NCI-H1105 treated with DMSO at 0.1 percent for 48 hours (cell line): ENCODE results near the gene P2RY11.

ENCODE experiments used
- DNase-seq: peaks from one replicate; lab custom pipeline; 2025; lab: John Stamatoyannopoulos, UW

The P2RY11 gene

GRCh38 chr19:10113964-10114650 is 2.6 kb downstream of the P2RY11 start:
- DNase-seq = no peak

DNA sequence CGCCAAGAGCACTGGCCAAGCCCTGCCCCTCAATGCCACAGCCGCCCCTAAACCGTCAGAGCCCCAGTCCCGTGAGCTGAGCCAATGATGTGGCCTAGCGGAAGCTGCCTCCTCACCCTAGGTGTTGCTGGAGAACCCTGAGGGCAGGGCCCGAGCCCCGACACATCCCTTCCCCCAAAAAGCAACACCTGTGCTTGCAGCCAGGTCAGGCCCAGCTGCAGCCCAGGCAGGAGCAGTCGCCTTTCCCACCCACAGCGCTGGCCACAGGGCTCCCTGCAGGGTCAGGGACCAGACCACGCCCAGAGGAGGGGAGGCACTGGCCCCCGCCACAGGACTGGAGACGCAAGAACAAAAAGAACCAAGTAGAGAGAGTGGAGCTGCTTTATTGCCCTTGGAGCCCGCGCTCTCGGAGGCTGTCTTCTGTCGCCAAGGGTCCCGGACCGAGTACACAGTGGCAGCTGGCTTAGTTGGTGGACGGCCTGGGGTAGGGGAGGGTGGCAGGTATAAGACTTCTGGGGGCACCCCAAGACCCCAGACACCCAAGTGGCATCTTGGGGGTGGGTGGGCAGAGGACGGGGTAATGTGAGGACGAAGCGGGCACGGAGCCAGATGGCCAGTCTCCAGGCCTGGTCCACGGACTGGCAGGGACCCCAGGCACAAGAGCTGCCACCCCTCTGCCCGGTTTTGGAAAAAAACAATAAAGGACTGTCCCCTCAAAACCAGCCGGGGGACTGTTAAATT is 3.3 kb downstream of the P2RY11 start:
- no peak for DNase-seq

DNA sequence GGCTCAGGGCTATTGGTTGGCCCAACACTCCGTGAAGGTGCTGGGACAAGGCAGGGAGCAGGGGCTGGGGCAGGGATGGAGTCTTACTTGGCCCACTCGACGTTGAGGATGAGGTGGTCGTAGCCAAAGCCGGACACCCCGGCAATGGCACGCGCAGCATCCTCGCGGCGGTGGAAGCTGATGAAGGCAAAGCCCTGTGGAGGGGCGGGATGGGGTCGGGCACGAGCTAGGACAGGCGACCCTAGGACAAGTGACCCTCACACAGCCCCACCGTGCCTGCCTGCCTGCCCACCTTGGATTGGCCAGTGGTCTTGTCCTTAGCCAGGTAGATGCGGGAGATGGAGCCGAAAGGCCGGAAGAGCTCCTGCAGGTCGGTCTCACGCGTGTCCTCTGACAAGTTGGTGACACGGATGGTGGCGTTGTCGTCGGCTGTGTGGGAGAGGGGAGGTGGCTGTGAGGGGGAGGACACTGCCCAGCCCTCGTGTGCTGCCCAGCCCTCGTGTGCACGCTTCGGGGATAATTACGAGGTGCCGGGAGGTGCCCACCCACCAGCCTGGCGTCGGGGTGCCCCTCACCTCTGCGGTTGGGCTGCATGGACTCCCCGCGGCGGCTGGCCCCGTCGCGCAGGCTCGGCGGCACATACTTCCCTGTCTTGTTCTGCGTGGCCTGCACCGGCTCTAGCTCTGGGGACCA is 4.0 kb downstream of the P2RY11 start:
- DNase-seq = no peak

- no peak for DNase-seq
Measured at GRCh38 chr19:10116085-10116865, 4.8 kb downstream of the P2RY11 start.

- DNase-seq = no peak
Measured at GRCh38 chr19:10116866-10117616, 5.5 kb downstream of the P2RY11 start.

DNA sequence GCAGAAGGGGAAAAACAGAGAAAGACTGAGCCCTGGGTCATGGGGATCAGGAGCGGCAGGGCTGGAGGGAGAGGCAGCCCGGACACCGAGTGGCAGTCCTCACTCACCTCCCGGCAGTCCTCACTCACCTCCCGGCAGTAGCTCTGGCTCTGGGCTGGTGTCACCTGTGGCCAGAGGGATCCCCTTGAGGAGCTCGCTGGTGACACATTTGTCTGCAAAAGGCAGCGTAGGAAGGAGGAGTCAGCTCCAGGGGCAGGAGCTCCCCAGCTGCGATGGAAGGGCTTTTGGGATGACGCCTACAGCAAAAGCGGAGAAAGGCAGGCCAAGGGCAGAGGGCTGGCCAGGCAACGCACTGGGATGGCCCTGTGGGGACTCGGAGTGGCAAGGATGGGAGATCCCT is 7.5 kb downstream of the P2RY11 start:
- DNase-seq = no peak

DNA sequence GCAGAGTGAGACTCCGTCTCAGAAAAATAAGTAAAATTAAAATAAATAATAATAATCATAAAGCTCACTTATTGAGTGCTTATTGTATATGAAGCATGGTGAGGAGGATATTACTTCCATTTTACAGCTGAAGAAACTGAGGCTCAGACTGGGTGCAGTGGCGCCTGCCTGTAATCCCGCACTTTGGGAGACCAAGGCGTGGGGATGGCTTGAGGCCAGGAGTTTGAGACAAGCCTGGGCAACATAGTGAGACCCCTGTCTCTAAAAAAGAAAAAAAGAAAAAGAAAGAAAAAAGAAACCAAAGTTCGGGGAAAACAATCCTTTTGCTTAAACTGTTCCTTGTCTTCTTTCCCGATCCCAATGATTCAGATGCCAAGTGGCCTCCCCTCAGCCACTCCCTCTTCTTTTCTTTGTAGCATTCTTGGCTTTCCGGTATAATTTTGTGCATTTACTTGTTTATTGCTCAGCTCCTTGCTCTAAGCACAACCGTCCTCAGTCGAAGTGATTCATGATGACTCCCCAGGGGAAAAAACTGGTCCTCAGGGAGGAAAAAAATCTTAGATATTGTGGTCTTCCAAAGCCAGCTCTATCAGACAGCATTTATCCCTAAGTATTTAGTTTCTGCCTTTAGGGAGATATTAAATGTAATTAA is 9.2 kb downstream of the P2RY11 start:
- DNase-seq = no peak

DNA sequence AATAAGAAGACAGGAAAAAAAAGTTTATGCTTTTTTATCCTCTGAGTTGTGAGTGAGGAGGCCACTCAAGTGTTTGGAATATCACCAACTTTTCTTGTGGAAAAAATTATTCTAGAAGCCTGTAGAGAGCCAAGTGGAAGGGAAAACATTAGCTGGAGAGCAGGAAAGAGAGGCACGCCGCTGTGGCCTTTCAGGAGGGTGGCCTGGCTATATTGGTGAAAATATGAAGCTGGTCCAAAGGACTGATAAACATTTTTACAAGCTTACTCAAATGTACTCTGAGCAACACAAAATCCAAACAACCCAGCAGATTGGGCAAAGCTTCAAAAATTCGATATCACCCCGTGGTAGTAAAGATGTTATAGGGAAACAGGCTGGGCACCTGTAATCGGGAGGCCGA is 10.6 kb downstream of the P2RY11 start:
- no peak for DNase-seq

GRCh38 chr19:10124429-10124828 is 12.9 kb downstream of the P2RY11 start:
- no peak for DNase-seq

DNA sequence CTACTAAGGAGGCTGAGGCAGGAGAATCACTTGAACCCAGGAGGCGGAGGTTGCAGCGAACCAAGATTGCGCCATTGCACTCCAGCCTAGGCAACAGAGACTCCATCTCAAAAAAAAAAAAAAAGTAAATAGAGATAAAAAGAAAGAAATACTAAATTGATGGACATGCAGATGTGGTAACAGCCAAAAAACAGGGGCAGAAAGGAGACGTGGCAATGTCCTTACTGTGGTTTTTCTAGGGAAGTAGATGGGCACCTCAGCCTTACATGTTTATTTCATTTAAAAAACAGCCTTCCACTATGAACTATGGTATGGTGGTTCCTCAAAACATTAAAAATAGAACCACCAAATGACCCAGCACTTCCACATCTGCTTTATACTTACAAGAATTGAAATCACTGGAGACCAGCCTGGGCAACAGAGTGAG is 14.7 kb downstream of the P2RY11 start:
- no peak for DNase-seq

DNA sequence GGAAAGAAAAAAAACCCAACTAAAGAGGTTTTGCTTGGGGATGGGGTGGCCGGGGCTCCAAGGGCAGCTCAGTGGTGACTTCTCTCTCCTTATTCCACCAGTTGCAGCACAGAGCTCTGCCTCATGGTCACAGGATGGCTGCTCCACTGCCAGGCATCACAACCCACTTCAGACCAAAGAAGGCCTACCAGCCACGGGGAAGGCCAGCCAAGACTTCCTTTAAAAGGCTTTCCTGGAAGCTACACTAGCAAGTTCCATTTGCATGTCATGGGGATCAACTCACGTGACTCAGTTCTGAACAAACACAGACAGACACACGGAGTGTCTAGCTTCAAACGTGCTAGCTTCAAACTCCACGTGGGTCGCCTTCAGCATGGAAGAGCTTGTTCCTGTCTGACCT is 21.4 kb downstream of the P2RY11 start:
- no peak for DNase-seq

GRCh38 chr19:10133596-10133995 is 22.1 kb downstream of the P2RY11 start:
- no peak for DNase-seq

DNA sequence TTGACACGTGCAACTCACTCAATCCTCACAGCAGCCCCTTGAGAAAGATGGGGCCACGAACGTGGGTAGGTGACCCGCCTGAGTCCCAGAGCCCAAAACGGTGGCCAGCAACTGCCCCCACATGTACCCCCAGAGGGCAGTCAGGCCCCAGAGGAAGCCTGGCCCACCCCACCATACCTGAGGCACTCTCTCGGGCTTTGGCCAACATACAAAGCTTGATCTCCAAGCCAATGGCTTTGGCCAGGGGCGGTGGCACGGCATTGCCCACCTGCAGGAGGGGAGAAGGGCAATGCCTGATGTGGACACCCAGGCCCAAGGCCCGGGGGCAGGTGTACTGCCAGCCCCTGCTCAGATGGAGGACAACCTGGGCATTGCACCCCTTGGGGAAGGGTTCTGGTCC is 22.5 kb downstream of the P2RY11 start:
- DNase-seq = no peak

DNA sequence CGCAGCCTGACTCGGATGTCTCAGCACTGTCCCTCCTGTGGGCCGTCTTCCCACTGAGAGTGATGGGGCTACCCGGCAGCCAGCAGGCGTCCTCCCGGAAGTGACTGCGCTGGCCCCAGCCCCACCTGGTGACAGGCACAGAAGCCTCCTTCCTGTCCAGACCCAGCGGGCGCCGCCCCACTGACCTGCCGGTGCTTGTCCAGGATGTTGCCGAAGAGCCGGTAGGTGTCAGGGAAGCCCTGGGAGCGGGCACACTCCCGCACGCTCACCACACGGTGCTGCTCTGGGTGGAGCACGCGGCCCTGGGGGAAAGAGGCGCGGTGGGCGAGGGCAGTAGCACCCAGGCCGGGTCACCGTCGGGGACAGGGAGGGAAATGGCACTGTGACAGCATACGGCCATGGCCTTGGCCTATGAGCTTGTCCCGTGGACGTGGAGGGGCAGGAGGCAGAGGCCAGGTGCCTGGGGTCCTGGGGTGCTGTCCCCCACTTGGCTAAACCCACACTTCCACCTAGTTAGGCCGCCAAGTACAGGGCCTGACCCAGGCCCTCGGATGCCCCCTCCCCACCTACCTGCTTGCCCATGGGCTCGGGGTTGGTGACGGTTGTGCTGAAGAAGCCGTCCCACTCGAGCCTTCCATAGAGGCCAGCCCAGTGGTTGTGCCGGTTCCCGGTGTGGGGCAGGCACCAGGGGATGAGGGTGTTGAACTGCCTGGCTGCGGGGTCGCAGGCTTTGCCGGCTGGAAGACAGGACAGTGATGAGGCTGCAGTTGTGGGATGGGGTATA is 24.2 kb downstream of the P2RY11 start:
- DNase-seq = no peak

GRCh38 chr19:10136936-10137335 is 25.4 kb downstream of the P2RY11 start:
- no peak for DNase-seq

GRCh38 chr19:10137751-10138682 is 26.5 kb downstream of the P2RY11 start:
- no peak for DNase-seq

DNA sequence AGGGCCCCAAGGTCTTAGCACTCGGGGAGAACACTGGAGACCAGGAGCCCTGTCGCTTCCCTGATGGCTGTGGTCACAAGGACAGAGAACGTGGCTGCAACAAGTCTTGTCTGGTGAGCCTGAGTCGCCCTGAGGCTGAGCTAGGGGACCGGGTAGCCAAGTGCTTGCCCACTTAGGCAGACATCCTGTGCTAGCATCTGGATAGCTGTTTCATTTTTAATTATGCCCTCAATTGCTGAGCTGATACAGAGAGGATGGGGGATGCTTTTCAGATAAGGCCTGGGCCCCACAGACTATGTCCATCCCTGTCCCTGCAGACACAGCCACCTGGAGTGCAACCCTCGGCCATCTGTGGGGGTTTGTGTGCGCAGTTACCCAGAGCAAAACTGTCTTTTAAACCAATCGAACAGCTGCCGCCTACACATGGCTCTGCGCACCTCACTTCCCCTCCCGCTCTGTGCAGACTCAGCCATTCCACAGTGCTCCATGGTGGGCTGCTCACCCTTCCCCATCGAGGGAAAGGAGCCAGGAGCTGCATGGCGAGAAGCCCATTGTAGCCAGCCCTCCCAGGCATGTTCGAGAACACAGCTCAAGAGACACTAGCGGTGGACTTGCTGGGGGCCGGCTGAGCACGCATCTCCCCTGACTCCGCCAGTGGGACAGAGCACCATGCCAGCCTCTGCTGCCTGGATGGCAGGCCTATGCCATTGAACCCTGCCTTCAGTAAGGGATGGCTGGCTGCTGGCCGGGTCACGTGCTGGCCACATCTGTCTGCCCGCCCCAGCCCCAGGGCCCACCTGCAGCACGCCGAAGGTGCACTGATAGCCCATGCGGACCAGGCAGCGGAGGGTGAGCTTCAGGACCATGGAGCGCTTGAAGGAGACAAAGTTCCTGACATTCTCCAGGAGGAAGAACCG is 27.6 kb downstream of the P2RY11 start:
- DNase-seq = no peak

DNA sequence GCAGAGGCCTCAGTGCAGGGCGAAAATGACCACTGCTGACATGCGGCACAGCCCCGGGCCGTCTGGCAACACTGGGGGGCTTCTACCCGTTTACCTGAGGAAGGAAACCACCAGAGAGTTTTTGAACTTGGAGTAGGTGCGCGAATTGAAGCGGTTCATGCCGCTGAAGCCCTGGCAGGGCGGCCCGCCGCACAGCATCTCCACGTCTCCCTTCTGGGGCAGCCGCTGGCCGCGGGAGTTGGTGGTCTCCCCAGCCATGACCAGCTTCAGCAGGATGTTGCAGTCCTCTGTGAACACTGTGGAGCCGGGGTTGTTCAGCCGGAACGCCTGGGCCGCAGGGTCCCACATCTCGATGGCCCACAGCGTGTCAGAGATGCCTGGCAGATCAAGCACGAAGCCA is 28.5 kb downstream of the P2RY11 start:
- DNase-seq = no peak
